ENCODE data around the gene UGT8.

DNA sequence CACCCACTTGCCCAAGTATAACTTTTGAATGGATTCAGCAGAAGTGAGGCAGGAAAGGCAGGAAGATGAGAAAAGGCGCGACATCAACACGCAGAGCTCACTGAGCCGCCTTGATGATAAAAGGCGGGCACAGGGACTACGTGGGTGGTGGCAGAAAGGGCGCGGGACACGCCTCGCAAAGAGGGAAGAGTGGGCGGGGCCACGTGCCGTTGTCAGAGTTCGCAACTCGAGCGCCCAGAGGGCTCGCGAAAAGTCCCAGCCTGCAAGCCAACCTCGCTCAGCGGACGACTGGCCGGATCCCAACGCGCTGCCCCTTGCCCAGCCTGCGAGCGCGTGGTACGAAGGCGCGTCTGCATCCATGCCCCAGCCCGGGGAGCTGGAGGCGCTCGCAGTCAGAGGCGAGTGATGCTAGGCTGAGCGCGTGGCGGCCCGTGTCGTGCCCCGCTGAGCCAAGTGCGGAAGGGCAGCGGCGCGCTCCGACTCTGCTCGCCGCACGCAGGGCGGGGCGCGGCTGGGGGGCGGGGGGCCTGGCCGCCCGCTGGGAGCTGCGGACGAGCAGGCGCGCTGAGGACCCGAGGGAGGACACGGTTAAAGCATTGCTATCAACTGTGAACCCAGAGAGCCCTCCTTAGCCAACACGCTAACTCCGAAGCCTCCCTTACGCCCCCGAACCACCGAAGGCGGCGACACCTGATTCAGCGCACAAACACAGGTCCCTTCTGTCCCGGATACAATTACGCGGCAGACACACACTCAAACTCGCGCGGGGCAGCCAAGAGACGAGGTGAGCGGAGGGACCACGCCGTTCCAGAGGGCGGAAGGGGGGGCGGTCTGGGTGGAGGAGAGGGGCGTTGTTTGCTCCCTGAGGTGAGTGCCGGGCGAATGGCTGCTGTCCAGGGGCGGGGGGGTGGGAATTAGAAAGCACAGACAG lies at the start of gene UGT8:
- TF ChIP-seq, protein P1, sequence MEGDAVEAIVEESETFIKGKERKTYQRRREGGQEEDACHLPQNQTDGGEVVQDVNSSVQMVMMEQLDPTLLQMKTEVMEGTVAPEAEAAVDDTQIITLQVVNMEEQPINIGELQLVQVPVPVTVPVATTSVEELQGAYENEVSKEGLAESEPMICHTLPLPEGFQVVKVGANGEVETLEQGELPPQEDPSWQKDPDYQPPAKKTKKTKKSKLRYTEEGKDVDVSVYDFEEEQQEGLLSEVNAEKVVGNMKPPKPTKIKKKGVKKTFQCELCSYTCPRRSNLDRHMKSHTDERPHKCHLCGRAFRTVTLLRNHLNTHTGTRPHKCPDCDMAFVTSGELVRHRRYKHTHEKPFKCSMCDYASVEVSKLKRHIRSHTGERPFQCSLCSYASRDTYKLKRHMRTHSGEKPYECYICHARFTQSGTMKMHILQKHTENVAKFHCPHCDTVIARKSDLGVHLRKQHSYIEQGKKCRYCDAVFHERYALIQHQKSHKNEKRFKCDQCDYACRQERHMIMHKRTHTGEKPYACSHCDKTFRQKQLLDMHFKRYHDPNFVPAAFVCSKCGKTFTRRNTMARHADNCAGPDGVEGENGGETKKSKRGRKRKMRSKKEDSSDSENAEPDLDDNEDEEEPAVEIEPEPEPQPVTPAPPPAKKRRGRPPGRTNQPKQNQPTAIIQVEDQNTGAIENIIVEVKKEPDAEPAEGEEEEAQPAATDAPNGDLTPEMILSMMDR (IDR thresholded peaks at IDR 0.05; ENCODE audit: insufficient read depth, low read length, poor library complexity, severe bottlenecking) = no peak
- TF ChIP-seq EZH2phosphoT487 (conservative IDR thresholded peaks at IDR 0.05; ENCODE audit: low read length) = no peak
